ENCODE results near the gene MAGI2. TPM values are rescaled to one million over a fixed set of nuclear protein-coding genes. Genes with fewer than 3 reads are reported as not detected.

MAGI2 gene
- polyA plus RNA-seq, 5 donors: 5.3 to 7.8 (median 6.6) TPM

DNA sequence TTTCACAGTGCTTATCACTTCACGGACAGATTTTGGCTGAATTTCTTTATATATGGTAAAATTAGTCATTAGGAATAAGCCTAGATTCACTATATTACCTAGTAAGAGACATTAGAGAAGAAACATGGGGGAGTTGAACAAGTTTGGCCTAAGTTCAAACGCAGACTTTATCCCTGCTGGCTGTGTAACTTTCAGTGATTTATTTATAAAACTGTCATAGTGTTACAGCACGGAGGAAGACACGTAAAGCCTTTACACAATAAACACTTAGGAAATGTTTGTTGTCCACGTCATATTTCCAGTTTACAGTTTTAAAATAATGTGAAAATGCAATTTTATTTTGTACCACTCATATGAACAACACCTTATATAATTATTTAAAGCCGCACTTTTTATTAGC lies 661.5 kb downstream of the MAGI2 start:
- DNase-seq: no peak

DNA sequence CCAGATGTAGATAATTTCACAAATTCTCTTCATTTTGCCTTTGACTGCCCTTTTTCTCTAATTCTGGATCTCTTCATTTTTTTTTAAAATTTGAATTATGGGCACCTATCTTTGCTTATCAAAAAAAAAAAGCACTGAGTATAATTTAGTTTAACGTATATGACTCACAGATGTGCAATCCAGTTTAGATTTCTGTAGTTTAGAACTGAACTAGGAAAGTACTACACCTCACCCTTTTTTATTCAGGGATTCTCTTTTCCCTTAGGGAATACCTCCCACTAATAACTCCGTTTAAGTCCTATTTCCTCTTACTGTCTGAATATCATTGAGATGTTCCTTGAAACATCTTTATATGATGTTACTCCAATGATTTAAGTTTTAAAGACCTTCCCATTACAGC lies 665.0 kb downstream of the MAGI2 start:
- no peak for DNase-seq

- DNase-seq: no peak
These were observed 665.6 kb downstream of the MAGI2 start for GRCh38 chr7:78787854-78788253.

DNA sequence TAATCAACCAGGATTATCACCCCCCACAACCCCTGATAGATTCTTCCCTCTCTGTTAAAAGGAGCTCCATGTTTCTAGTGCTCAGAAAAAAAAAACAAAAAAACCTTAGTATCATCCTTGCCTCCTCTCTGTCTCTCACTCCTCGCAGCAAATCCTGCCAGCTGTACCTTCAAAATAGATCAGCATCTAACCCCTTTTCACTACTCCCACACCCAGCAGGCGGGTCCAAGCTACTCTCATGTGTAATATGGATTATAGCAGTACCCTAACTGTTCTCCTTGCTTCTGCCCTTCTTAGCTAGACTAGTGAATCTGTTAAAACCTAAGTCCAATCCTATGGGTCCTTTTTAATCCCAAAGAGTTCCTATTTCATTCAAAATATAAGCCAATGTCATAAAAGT lies 667.4 kb downstream of the MAGI2 start:
- DNase-seq: no peak

DNA sequence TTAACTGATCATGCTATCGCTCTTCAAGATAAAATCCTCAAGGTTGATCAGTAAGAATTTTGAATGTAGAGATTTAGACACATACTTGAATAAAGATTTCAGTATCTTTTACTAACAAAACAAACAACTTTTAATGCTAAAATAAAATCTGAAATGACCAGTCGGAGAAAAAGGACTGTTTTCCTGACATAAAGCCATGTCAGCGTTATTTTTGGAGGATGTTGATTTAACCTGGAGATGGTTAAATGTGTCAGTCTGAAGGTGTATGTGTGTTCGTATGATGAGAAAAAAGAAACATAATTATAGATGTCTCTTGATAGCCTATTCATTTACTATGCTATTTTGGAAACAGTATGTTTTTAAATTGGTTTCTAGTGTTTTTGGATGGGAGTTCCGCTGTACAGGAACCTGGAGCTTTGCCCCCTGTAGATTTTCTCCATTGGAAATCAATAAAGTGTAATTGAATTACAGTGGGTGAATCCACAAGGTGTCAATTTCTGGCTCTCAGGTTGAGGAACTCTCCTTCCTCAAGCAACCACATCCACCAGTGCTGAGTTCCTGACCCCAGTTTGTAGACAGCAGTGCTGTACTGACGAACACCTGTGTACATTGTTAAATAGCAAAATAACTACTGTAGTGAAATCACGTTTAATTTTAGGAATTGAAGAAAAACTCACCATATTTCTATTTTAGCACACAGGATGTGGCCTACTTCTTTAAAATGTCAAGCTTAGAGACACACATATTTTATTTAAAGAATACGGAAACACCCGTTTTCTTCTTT lies 670.1 kb downstream of the MAGI2 start:
- DNase-seq: no peak

DNA sequence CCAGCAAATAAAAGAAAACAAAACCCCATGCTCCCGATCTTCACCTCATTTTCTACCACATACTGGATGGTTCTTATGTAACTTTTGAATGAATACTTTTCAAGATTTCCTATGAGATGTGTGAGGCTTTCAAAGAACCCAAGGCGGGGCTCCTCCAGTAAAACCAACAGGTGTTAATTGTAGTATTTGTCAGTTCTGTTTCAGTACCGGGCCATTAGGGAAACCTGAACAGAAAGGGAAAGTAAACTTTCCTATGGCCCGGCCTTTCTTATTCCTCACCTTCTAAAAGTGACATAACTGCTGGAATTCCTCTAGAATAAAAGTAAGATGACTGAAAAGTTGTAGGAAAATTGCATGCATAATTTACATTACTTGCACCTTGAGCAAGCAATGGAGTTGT lies 672.9 kb downstream of the MAGI2 start:
- DNase-seq: no peak

DNA sequence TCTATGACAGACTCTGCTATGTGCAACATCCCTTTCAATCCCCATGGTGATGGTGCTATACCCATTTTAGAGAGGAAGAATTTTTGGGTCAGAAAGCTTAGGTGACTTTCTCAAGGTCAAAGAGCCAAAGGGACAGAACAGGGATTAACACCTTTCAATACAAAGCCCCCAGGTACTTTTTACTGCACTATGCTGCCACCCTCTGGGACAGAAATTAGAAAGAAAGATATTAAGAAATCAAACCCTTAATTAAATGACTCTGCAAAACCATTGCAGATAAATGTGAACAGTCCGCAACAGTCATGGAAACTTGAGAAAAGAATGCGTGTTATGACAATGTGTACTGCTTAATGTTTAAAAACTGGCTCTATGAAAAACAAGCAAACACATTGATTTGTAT lies 673.7 kb downstream of the MAGI2 start:
- DNase-seq: no peak

GRCh38 chr7:78777829-78778228 lies 675.6 kb downstream of the MAGI2 start:
- no peak for DNase-seq

- DNase-seq: no peak
These were observed 682.8 kb downstream of the MAGI2 start for GRCh38 chr7:78770422-78771410.

GRCh38 chr7:78769481-78770101 lies 683.9 kb downstream of the MAGI2 start:
- peak in 1 of 2 donors; percentile 5 for DNase-seq

- DNase-seq: no peak
These were observed 684.6 kb downstream of the MAGI2 start for GRCh38 chr7:78768859-78769258.

DNA sequence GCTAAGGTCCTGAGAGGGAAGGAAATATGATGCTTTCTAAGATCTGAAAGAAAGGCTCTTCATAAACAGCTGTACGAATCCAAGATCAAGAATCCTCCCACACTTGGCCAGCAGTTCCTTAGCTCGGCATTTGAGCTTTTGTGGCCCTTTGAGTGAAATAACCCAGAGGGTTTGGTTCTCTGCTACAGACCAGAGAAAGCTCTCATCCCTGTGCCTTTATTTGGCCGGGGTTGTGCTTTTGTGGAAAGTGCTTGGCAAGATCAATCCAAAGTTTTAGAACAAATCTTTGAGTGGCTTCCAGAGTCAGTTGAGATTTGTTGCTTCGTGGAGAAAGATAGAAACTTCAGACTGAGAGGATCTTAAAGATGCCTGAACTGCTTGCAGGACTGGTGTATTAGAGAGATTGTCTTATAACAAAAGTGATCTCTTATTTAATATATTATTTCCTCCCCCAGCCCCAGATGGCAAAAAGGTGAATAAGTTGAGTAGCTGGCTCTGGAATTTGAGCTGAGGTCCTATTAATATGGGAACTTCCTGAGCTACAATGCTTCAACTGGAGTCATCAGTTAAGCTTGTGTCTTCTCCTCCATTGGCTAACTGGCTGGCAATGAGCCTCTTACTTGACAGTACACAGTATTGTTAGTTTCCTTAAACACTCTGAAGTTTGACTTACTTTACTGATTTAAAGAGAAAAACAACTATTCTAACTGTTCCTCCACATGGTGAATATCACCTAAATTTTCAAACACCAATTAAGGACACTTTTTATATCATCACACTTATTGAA lies 687.3 kb downstream of the MAGI2 start:
- no peak for DNase-seq

DNA sequence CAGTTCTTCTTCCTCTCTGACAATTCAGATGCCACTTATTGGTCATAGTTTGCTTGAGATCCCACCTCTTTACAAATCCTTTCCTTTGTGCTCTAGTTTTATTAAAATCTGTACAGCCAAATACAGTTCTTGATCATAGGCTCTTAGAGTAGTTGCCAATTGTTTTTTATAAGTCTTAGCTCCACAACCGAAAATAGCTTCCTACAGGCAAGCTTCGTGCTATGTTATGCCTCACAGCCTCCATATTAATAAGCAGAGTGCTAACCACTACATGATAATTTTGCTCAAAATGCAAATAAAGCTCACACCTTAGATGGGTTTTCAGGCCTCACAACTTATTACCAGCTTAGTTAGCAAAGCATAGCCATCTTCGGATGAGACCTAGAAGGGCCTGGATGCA lies 688.9 kb downstream of the MAGI2 start:
- DNase-seq: no peak

GRCh38 chr7:78762625-78763024 lies 690.8 kb downstream of the MAGI2 start:
- DNase-seq: no peak

DNA sequence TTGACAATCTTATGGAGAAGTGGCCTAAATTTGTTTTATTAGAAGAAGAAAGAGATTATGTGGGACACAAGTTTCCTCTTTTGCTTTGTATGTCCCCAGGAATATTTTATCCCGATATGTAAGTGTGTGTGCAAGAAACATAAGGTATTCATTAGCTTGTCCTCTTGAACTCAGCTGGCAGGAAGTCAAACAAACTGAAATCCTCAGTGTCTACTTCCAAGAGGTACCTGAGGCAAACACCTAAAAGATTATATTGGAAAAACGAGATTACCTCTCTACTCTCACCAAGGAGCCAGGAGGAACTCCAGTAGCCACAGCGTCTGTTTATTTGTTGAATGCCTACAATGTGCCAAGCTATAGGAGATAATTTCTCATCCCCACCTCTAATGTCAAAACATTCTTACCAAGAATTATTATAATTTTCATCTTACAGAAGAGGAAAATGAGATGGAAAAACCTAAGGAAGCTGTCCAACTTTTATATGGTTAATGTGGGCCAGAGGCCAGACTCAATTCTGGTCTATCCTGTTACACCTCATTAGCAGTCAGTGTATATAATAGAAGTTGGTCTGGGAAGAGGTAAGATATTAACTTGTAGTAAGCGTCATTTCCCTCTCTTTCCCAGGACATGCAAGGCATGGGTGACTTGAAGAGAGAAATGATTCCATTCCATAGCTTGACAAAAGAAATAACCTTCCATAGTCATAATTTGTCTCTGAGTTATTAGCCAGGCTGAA lies 692.7 kb downstream of the MAGI2 start:
- no peak for DNase-seq

DNA sequence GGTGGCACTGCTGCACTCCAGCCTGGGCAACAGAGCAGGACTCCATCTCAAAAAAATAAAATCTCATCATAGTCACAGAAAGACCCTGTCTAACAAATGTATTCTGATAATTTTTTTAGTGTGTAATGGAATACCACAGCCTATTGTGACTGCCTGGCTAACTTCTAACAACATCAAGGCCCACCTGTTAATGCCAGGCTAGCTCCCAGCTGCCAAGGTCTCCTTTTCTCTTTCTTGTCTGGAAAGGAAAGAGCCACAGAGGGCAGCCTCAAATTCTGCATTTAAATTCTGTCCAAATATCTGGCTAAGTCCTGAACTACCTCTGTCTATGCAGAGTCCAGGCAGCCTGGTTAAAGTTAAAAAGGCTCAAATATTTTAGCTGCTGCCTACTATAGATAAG lies 700.9 kb downstream of the MAGI2 start:
- DNase-seq: no peak

GRCh38 chr7:78751253-78751652 lies 702.2 kb downstream of the MAGI2 start:
- no peak for DNase-seq

DNA sequence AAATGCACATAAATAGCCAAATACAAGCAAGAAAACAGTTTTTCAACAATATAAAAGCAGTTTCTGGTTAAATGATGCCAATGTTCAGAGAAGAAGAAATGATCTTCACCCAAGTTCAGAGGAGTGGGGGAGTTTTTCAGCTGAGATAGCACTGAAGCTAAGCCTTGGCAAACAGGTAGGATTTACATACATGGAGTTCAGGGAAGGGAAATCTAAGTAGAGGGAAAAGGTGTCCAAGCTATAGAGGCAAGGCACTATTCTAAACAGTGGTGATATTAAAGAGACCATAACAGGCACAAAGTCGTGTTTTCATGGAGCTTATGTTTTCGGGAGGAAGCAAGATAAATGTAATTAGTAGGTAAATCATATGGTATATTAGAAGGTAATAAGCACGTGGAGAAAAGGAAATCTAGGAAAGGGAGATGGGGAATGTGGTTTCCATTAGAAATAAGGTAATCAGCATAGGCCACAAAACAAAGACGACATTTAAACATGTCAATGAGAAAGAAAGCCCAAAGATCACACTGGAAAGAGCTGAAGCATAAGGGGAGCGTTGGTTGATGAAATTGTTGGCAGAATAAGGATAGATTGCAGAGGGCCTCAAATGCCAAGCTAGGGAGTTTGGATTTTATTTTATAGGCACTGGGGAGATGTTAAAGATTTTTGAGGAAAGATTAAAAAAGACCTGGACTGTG lies 704.3 kb downstream of the MAGI2 start:
- DNase-seq: no peak

- no peak for DNase-seq
These were observed 705.9 kb downstream of the MAGI2 start for GRCh38 chr7:78747592-78747991.

- DNase-seq: no peak
These were observed 707.2 kb downstream of the MAGI2 start for GRCh38 chr7:78746301-78746700.
